Right cardiac atrium (tissue), 5 donors: Measurements from ENCODE around the gene CFAP46. TPM values are rescaled to one million over a fixed set of nuclear protein-coding genes. Genes with fewer than 3 reads are reported as not detected.
A peak's percentile ranks its signal among the peaks of the same experiment; 100 is the strongest.

Source experiments
- ATAC-seq, 2 donors: fragments of 200-7000 bp; cut with Tn5 transposase; one replicate each; pipeline versions ENCODE4 v1.8.0 to v1.9.1; 2020; ENCODE audit warnings: moderate library complexity in 2 of 2, mild to moderate bottlenecking in 1 of 2
- DNase-seq, 3 donors: peaks; one replicate each; pipeline ENCODE4 v3.0.0-alpha.2; 2020
- H3K27ac ChIP-seq: one replicate; pipeline ENCODE4 v1.5.1; 2013; ENCODE audit warnings: mild to moderate bottlenecking, low read length, control low read depth, moderate library complexity
- H3K27me3 ChIP-seq: one replicate; pipeline ENCODE4 v1.6.1; 2013; ENCODE audit not compliant: control insufficient read depth, insufficient read depth
- H3K4me1 ChIP-seq: one replicate; pipeline ENCODE4 v1.6.1; 2013; ENCODE audit warnings: low read length; ENCODE audit not compliant: control insufficient read depth, insufficient read depth
- H3K4me3 ChIP-seq: one replicate; pipeline ENCODE4 v1.5.1; 2013; ENCODE audit warnings: low read length, control low read depth
- H3K9me3 ChIP-seq: one replicate; pipeline ENCODE4 v1.6.1; 2013; ENCODE audit warnings: low read length; ENCODE audit not compliant: control insufficient read depth
- WGBS: extraction: QIAGEN DNeasy Blood & Tissue Kit; methylation state at CpG from one replicate; pipeline ENCODE4 v1.1.7; 2013; 5-methylcytosine and 5-hydroxymethylcytosine counted together
- intact Hi-C, 4 donors: fragments of 100-400 bp; cut with DNase I; formaldehyde crosslinking; loops; one replicate each; pipeline versions ENCODE4 v1.11.0 to v1.14.0; 2022 to 2023
- polyA plus RNA-seq: library from polyadenylated mRNA; stranded (reverse); fragments of 200-250 nt; gene quantifications from one replicate; pipeline ENCODE4 v1.2.3, GENCODE V29; 2013
- total RNA-seq, 4 donors: library from RNA; stranded (reverse); fragmentation: NEBNext Ultra II Directional; extraction: Animal tissue kit (Norgen Biotek cat#: 25700); gene quantifications; one replicate each; pipeline ENCODE4 v1.2.1, GENCODE V29; 2021
- donor health status: healthy with polysubstance abuse.
- donor health status: DM: no; HTN: yes; CAD: no.
- donor health status: DM: no; HTN: no; CAD: no.
- donor health status: DM: no; HTN: yes; CAD: no; lungs with severe emphysema.
- donor health status: DM: yes; HTN: yes; CAD: no.

CFAP46 gene
- total and polyA plus RNA-seq, 5 donors = 1.00 to 1.8 (median 1.6) TPM

DNA sequence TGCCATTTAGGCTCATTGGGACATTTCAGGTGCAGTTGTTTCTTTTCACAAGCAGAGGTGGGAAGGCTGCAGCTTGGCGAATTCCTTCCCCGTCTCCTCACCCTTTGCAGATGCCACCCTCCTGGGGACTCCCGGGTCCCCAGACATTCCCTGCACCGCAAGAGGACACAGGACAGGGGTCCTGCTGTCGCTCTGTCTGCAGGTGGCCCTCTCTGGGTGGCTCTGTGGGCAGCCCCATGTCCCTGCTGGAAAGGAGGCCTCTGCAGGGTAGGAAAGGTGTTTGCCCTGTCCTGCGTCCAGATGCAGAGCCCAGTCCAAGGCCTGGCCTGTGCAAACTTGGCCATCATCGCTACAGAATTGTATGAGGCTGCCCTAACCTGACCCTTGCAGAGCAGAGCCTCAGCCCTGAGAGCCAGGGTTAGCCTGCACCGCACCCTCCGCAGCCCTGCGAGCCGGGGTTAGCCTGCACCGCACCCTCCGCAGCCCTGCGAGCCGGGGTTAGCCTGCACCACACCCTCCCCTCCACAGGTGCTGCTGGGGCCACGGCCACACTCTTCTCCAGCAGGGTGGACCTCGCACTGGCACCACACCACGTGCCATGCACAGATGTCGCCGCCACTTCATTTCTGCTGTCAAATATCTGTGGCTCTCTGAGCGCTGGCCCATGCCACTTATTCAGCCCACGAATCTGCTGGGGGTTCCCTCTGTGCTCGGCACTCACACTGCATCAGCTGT lies 61.0 kb downstream of the CFAP46 start:
- Histone ChIP-seq H3K27ac (no peak overlapping the region), H3K9me3 (no peaks in the 10 kb centered on the region), H3K4me3 (no peak overlapping the region), H3K27me3 (no peaks in the 10 kb centered on the region), H3K4me1 (no peaks in the 10 kb centered on the region)
- ATAC-seq (no peak), DNase-seq (no peak)
- WGBS = 90% methylated on average over 23 of the region's 23 CpGs
- intact Hi-C loops = no loop called here

DNA sequence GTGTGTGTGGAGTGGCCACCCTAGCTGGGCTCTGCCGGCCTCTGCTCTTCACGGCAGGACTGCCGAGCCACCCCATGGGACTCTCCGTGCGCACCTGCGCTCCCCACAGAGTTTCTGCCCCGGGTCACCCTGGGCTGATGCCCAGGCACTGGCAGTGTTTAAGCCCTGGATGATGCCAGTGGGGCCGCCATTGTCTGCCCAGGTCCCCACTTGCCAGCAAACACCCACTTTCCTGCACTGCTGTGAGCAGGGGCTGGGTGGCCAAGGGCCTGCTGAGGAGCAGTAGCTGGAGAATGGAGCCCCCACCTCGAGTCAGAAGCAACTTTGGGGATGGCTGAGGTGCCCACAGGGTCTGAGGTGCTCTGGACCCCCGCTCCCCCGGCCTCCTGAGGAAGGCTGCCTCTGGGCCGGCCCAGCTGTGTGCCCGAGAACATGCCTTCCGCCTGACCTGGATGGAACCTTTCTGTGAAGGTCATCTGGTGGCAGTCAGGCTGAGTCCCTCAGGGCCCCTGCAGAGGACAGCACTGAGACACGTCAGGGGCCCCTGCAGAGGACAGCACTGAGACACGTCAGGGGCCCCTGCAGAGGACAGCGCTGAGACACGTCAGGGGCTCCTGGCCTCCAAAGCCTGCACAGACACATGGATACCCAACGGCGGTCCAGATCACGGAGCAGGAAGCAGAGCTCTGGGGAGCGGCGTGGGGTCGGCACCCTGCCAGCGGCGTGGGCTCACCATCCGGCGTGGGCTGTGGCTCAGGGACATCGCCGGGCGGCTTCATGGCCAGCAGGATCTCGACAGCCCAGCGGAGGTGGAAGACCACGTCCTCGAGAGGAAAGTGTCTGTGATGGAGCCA lies 62.0 kb downstream of the CFAP46 start:
- no peak overlapping the region for H3K27ac ChIP-seq
- 86% methylated on average over 35 of the region's 35 CpGs for WGBS
- H3K4me1 ChIP-seq = no peaks in the 10 kb centered on the region
- no peak for ATAC-seq
- DNase-seq = no peak
- intact Hi-C loops = no loop called here
- H3K4me3 ChIP-seq = no peak overlapping the region
- H3K9me3 ChIP-seq = no peaks in the 10 kb centered on the region
- no peaks in the 10 kb centered on the region for H3K27me3 ChIP-seq

DNA sequence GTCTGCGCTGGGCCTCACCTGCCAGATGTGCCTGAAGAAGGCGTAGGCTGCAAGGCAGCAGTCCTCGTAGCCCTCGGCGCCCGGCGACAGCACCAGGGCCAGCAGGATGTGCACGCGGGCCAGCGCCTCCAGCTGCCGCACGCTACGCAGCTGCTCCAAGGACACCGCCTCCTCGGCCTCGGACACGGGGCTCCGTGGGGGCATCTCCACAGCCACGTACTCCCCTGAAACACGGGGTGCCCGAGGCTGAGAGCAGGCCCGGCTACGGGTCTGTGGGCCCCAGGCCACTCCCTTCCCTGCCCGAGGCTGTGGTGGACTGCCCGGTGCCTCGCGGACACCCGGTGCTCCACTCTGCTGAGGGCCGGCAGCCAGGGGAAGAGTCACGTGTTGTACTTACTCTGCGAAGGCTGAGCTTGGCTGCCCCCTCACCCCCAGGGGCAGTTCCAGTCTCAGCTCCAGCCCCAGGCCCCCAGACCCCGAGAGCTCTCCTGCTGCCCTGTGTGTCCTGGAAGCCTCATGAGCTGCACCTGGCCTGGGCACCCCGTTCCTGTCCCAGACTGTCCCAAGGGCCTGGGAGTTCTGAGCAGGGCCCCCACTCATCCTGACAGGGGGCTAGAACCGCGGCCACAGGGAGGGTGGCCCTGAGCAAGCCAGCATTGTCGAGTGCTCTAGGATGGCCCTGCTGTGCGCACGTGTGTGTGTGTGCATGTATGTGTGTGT lies 62.8 kb downstream of the CFAP46 start:
- H3K27ac ChIP-seq = no peak overlapping the region
- 49% methylated on average over 38 of the region's 38 CpGs for WGBS
- no peak overlapping the region for H3K4me3 ChIP-seq
- no peaks in the 10 kb centered on the region for H3K9me3 ChIP-seq
- DNase-seq (no peak), ATAC-seq (peak in 1 of 2 donors; percentile 39)
- no peaks in the 10 kb centered on the region for H3K27me3 ChIP-seq
- H3K4me1 ChIP-seq = no peaks in the 10 kb centered on the region
- intact Hi-C loops = no loop called here

DNA sequence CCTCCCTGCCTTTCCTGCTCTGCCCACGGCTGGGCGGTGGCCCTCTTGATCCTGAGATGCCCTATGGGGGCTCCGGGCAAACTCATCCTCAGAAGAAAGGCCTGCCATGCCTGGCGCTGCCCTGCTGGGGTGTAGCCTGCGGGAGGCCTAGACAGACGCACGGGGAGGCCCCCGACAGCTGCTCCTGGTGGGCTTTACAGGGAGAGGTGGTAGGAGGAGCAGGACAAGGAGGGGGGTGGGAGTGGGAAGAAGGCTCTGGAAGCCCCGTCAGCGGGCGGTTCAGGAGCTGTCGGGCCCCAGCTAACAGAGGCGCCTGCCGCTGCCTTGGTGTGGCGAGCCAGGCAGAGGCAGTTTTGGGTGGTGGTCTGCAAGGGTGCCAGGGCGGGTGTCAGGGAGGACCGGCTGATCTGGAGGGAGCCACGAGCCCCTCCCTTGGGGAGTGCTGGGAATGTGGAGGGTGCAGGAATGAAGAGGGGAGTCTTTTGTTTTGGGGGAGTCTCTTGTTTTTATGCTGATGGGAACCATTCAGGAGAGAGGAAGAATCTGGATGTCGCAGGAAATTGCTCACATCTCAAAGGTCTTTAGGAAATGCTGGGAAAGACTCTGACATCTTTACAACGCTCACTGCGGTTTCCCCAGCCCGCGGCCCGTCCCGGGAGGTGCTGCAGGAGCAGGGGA lies 63.5 kb downstream of the CFAP46 start:
- Histone ChIP-seq H3K27me3 (no peaks in the 10 kb centered on the region), H3K4me1 (no peaks in the 10 kb centered on the region)

DNA sequence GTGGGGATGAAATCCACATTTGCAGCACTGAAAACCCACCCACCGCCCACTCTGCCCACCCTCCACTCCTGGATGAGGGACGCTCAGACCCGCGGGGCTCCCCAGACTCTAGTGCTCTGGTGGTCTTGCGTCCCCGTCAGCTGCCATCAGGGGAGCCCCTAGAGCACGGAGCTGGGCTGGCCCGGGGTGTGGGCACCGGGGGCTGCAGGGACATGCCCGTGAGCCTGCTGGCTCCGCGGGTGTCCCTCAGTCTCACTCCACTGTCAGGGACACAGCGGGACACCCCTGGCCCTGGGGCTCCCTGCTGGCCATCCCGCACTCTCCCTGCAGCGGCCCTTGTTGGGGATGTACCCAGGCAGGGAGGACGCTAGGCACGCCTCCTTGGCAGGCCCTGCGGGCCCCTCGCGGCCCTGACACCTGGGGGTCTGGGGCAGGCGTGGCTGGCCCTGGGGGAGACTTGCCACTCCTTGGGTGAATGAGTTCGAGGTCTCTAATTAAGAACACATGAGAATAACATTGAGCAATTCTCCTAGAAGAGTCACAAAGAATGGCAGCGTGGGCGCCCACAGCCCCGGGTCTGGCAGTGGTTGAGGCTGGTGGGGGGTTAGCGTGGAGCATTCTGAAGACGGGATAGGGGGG lies 64.2 kb downstream of the CFAP46 start:
- no peak overlapping the region for H3K27ac ChIP-seq
- WGBS = 76% methylated on average over 27 of the region's 27 CpGs
- H3K27me3 ChIP-seq = no peaks in the 10 kb centered on the region
- no peaks in the 10 kb centered on the region for H3K9me3 ChIP-seq
- no peak for DNase-seq
- no peaks in the 10 kb centered on the region for H3K4me1 ChIP-seq
- intact Hi-C loops = no loop called here
- no peak overlapping the region for H3K4me3 ChIP-seq
- ATAC-seq = peak in 1 of 2 donors; percentile 12

More for the DNA sequence above, 63.5 kb downstream of the CFAP46 start:
- Histone ChIP-seq H3K27ac (no peak overlapping the region), H3K9me3 (no peaks in the 10 kb centered on the region), H3K4me3 (no peak overlapping the region)
- intact Hi-C loops = no loop called here
- WGBS = 68% methylated on average over 25 of the region's 25 CpGs
- no peak for DNase-seq
- ATAC-seq = no peak

DNA sequence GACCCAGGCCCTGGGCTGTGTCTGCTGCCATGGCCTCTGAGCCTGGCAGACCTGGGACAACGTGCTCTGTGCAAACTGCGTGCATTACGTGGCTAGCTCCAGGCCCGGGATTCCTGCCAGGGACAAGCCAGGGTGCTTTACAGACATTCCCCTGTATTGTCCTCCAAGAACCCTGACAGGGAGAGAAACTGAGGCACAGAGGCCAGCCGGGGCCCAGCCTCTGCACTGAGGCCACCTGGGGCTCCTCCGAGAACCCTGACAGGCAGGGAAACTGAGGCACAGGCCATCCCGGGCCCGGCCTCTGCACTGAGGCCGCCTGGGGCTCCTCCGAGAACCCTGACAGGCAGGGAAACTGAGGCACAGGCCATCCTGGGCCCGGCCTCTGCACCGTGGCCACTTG lies 64.9 kb downstream of the CFAP46 start:
- no peaks in the 10 kb centered on the region for H3K4me1 ChIP-seq
- no peaks in the 10 kb centered on the region for H3K9me3 ChIP-seq
- intact Hi-C loops = no loop called here
- H3K27me3 ChIP-seq = no peaks in the 10 kb centered on the region
- ATAC-seq (no peak), DNase-seq (no peak)
- no peak overlapping the region for H3K27ac ChIP-seq
- no peak overlapping the region for H3K4me3 ChIP-seq
- 86% methylated on average over 12 of the region's 12 CpGs for WGBS

DNA sequence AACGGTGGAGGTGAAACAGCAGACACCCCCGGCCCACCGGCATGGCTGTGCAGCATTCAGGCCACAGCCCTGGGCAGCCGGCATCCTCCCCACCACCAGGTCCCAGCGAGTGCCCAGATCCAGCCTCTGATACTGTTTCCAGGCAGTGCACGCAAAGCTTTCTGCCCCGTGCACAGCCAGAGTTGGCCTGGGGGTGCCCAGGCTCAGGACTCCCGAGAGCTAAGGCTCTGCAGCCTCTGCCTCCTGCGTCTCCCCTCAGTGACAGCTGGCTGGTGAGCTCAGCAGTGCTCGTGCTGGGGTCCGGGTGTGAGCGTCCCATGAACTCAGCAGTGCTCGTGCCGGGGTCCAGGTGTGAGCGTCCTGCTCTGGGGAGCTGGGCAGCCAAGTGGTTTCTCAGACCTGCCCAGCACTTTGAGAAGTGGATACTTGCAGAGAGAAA lies 65.4 kb downstream of the CFAP46 start:
- WGBS = 84% methylated on average over 15 of the region's 15 CpGs
- DNase-seq (no peak), ATAC-seq (no peak)
- intact Hi-C loops = no loop called here
- Histone ChIP-seq H3K27ac (no peak overlapping the region), H3K27me3 (no peaks in the 10 kb centered on the region), H3K4me1 (no peaks in the 10 kb centered on the region), H3K9me3 (no peaks in the 10 kb centered on the region), H3K4me3 (no peak overlapping the region)

DNA sequence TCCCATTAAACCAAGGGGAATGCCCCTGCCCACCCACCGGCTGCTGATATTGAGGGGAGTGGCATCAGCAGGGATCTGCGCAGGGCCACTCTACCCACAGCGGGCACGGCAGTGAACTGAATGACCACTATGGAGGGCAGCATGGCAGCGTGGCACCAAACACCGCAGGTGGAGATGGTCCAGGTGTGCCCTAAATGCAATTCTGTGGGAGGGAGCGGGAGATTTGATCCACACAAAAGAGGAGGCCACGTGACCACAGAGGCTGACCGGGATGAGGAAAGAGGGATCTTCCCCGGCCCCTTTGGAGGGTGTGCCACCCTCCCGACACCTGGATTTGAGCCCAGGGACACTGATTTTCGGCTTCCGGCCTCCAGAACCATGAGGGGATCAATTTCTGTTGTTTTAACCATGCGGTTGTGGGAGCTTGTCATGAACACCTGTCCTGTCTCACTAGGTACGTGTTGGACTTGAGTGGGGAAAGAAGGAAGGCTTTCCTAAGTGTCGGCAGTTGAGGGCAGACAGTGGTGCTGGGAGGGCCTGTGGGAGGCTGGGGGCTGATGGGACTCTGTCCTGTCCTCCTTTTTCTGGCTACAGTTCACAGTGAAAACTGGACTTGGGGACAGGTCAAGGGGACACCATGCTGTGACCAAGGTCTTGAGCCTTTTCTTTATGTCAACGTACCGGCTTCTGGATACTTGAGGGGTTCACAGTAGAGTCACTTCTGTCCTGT lies 66.1 kb downstream of the CFAP46 start:
- no peak for DNase-seq
- Histone ChIP-seq H3K4me1 (no peaks in the 10 kb centered on the region), H3K27me3 (no peaks in the 10 kb centered on the region), H3K4me3 (no peak overlapping the region), H3K9me3 (no peaks in the 10 kb centered on the region), H3K27ac (no peak overlapping the region)
- ATAC-seq = no peak
- WGBS = 88% methylated on average over 18 of the region's 18 CpGs
- intact Hi-C loops = no loop called here

DNA sequence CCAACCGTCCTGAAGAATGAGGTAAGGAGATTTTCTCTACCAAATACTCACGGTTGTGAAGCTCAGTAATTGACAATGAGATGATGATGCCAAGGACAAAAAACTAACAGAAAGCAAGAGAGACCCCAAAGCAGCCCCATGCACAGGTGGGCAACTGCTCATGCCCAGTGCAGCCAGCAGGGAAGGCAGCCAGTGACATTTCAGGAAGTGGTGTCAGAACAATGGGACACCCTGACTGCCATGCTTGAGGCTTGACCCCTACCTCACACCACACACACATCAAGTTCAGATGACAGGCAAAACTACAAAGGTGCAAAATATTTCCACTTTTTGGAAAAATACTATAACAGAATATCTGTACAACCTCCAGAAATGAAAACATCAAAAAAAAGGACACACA lies 66.9 kb downstream of the CFAP46 start:
- H3K27ac ChIP-seq = no peak overlapping the region
- no peak for DNase-seq
- WGBS = 68% methylated on average over 2 of the region's 2 CpGs
- H3K9me3 ChIP-seq = no peaks in the 10 kb centered on the region
- H3K27me3 ChIP-seq = no peaks in the 10 kb centered on the region
- no peak overlapping the region for H3K4me3 ChIP-seq
- ATAC-seq = no peak
- intact Hi-C loops = no loop called here
- no peaks in the 10 kb centered on the region for H3K4me1 ChIP-seq

DNA sequence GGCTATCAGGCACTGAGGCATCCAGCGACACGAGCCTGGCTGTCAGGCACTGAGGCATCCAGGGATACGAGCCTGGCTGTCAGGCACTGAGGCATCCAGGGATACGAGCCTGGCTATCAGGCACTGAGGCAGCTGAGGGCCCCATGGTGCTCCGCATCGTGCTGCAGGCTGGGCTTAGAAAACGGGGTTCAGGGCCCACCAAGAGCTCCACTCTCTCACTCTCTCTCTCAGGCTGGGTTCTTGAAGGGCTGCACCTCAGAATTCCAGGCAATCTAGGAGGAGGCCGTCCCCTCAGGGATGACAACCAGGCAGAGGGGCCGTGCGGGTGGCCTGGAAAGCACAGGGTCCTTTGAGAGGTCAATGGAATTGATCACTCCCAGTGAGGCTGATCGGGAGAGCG lies 69.0 kb downstream of the CFAP46 start:
- DNase-seq (no peak), ATAC-seq (no peak)
- Histone ChIP-seq H3K27me3 (no peaks in the 10 kb centered on the region), H3K4me3 (no peak overlapping the region), H3K9me3 (no peaks in the 10 kb centered on the region), H3K4me1 (no peaks in the 10 kb centered on the region), H3K27ac (no peak overlapping the region)
- WGBS = 77% methylated on average over 12 of the region's 12 CpGs
- intact Hi-C loops = no loop called here
